Stimulated activated naive CD8-positive, alpha-beta T cell treated with anti-CD3 and anti-CD28 coated beads, Interleukin-15, Interleukin-2, amounts not matched to agents 100 ng/mL and 50 ng/mL, for 24 hours (primary cell): ENCODE results near the gene EFCC1.

ENCODE experiments used
- H3K27ac Mint-ChIP-seq: one replicate; pipeline ENCODE4 v1.8.0; 2021; ENCODE audit warnings: mild to moderate bottlenecking, mixed read lengths
- H3K27me3 Mint-ChIP-seq: one replicate; pipeline ENCODE4 v1.8.0; 2021; ENCODE audit warnings: mixed read lengths
- H3K36me3 Mint-ChIP-seq: one replicate; pipeline ENCODE4 v1.8.0; 2021; ENCODE audit warnings: low read depth, mixed read lengths
- H3K4me1 Mint-ChIP-seq: one replicate; pipeline ENCODE4 v1.8.0; 2021; ENCODE audit warnings: low read depth, mixed read lengths
- H3K4me3 Mint-ChIP-seq: one replicate; pipeline ENCODE4 v1.8.0; 2021; ENCODE audit warnings: mild to moderate bottlenecking, mixed read lengths
- H3K9me3 Mint-ChIP-seq: one replicate; pipeline ENCODE4 v1.8.0; 2021; ENCODE audit warnings: mixed read lengths

Gene EFCC1, protein sequence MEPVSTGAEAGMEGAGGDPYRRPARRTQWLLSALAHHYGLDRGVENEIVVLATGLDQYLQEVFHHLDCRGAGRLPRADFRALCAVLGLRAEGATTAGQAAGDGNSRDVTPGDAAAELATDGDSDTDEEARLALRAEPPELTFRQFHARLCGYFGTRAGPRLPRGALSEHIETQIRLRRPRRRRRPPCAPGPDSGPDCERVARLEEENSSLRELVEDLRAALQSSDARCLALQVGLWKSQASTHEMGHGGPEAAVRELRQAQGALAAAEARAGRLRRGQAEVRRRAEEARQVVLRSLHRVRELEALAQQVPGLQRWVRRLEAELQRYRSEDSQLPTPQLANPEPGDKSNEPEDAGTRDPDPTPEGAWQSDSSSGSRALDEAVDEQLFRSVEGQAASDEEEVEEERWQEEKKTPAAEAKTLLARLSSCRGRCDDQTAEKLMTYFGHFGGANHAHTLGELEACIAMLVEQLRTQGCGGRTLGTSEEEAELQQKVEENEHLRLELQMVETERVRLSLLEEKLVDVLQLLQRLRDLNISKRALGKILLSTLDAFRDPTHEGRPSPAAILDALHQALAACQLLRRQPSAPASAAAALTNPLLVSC

GRCh38 chr3:129001101-129001805, at the start of gene EFCC1:
TSS of gene EFCC1 (plus strand) at chr3:129001304. CDS start at chr3:129001629, 325 bp downstream.
- Mint-ChIP-seq H3K27me3 (peaks cover 33% of the 10 kb centered on the region), H3K4me3 (peak within 1 kb of the TSS; percentile 71), H3K36me3 (no peaks in the 10 kb centered on the region), H3K27ac (no peak within 1 kb of the TSS), H3K9me3 (no peaks in the 10 kb centered on the region), H3K4me1 (peaks cover 33% of the 10 kb centered on the region)

- Mint-ChIP-seq H3K9me3 (no peaks in the 10 kb centered on the region), H3K36me3 (no peaks in the 10 kb centered on the region), H3K27ac (no peak overlapping the region), H3K27me3 (no peaks in the 10 kb centered on the region), H3K4me1 (no peaks in the 10 kb centered on the region), H3K4me3 (no peak overlapping the region)
Measured at GRCh38 chr3:128956440-128956839, 44.7 kb upstream of the EFCC1 start.

GRCh38 chr3:128965280-128965679, 35.8 kb upstream of the EFCC1 start:
- peaks cover 5% of the 10 kb centered on the region for H3K4me1 Mint-ChIP-seq
- H3K36me3 Mint-ChIP-seq: no peaks in the 10 kb centered on the region
- H3K27me3 Mint-ChIP-seq: no peaks in the 10 kb centered on the region
- H3K9me3 Mint-ChIP-seq: no peaks in the 10 kb centered on the region
- H3K27ac Mint-ChIP-seq: no peak overlapping the region
- H3K4me3 Mint-ChIP-seq: no peak overlapping the region

DNA sequence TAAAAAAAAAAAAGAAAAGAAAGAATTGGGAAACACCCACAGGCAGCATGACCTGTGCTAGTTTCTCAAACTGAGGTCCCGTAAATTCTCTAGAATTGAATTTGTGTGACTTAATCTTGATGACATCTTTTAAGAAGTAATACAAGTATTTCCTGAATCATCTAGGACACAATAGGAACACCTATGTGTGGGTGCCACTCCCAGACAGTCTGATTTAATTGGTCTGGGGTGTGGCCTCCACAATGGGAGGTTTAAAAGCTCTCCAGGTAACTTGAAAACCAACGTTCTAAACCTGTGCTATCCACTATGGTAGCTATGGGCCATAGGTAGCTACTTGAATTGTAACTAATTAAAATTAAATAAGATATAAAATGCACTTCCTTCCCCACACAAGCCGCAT, 35.3 kb upstream of the EFCC1 start:
- H3K36me3 Mint-ChIP-seq: no peaks in the 10 kb centered on the region
- no peak overlapping the region for H3K27ac Mint-ChIP-seq
- no peaks in the 10 kb centered on the region for H3K27me3 Mint-ChIP-seq
- H3K4me1 Mint-ChIP-seq: peaks cover 10% of the 10 kb centered on the region
- H3K9me3 Mint-ChIP-seq: no peaks in the 10 kb centered on the region
- no peak overlapping the region for H3K4me3 Mint-ChIP-seq

GRCh38 chr3:128967748-128968355, 33.3 kb upstream of the EFCC1 start:
- peaks cover 10% of the 10 kb centered on the region for H3K4me1 Mint-ChIP-seq

DNA sequence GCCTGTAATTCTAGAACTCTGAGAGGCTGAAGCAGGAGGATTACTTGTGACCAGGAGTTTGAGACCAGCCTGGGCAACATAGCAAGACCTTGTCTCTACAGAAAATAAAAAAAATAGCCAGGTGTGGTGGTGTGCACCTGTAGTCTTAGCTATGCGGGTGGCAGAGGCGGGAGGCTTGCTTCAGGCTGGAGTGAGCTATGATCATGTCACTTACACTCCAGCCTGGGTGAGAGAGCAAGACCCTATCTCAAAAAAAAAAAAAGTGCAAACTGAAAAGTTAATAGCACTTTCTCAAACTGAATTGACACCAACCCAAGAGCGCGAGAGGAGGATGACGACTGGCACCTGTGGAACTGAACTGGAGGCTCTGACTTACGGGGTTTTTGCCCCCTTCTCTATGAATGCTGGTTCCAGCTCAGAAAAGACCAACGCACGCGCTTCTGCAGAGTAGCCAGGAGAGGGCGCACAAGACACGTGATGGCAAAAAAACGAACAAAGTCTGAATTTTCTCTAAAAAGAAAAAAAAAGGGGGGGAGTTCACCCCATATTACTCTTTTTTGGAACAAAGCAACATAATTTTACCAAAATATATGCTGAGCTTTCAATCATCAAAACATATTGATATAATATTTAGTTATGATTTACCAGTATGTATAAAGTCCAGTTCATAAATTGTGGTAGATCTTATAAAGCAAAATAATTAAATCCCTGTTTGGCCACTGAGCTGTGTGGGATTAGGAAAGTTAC, 30.9 kb upstream of the EFCC1 start:
- H3K27me3 Mint-ChIP-seq: no peaks in the 10 kb centered on the region
- peaks cover 10% of the 10 kb centered on the region for H3K4me1 Mint-ChIP-seq
- no peak overlapping the region for H3K4me3 Mint-ChIP-seq
- H3K9me3 Mint-ChIP-seq: no peaks in the 10 kb centered on the region
- H3K27ac Mint-ChIP-seq: no peak overlapping the region
- no peaks in the 10 kb centered on the region for H3K36me3 Mint-ChIP-seq

More at GRCh38 chr3:128967748-128968355, 33.3 kb upstream of the EFCC1 start:
- Mint-ChIP-seq H3K27ac (no peak overlapping the region), H3K36me3 (no peaks in the 10 kb centered on the region), H3K4me3 (no peak overlapping the region), H3K27me3 (no peaks in the 10 kb centered on the region), H3K9me3 (no peaks in the 10 kb centered on the region)

DNA sequence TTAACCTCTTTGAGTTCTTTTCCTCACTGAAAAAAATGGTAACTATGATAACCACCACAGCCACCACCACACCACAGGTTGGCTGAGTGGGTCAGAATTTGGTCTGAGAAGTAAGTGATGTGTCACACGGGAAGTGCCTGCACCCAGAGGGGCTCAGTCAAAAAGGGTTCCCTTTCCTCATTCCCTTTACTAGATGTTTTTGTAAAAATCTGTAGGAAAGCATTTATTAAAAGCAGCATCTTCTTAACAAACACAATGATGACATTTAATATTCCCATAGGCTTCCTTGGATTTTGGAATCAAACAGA, 30.4 kb upstream of the EFCC1 start:
- Mint-ChIP-seq H3K4me1 (peaks cover 10% of the 10 kb centered on the region), H3K27me3 (no peaks in the 10 kb centered on the region), H3K4me3 (no peak overlapping the region), H3K9me3 (no peaks in the 10 kb centered on the region), H3K27ac (no peak overlapping the region), H3K36me3 (no peaks in the 10 kb centered on the region)

GRCh38 chr3:128971421-128972100, 29.5 kb upstream of the EFCC1 start:
- H3K9me3 Mint-ChIP-seq: no peaks in the 10 kb centered on the region
- no peak overlapping the region for H3K27ac Mint-ChIP-seq
- no peaks in the 10 kb centered on the region for H3K36me3 Mint-ChIP-seq
- H3K27me3 Mint-ChIP-seq: no peaks in the 10 kb centered on the region
- H3K4me1 Mint-ChIP-seq: peaks cover 10% of the 10 kb centered on the region
- H3K4me3 Mint-ChIP-seq: no peak overlapping the region

DNA sequence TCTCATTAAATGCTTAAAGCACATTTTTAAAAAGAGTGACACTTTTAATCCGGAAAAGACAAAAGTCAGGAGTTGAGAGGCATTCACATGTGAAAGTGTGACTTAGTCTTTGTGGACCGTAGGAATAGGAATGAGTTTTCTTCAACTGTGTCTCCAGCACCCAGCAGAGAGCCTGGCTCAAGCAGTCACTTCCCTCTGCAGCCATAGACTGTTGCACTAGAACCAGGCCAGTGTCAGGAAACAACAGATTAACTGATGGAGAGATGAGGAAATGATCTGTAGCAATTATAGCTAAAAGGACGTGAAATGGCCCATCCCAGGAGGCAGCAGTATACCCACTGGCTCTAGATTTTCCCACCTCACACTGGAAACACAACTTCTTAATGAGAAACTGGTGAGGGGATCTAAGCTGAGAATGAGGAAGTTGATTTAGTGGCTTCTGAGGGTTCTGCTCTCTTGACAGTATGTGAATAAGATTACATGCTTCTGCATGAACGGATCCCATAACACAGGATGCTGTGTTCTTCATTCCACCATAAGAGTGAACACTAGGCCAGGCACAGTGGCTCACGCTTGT, 27.0 kb upstream of the EFCC1 start:
- H3K36me3 Mint-ChIP-seq: no peaks in the 10 kb centered on the region
- peaks cover 4% of the 10 kb centered on the region for H3K27me3 Mint-ChIP-seq
- no peak overlapping the region for H3K27ac Mint-ChIP-seq
- no peak overlapping the region for H3K4me3 Mint-ChIP-seq
- peaks cover 10% of the 10 kb centered on the region for H3K4me1 Mint-ChIP-seq
- H3K9me3 Mint-ChIP-seq: no peaks in the 10 kb centered on the region

DNA sequence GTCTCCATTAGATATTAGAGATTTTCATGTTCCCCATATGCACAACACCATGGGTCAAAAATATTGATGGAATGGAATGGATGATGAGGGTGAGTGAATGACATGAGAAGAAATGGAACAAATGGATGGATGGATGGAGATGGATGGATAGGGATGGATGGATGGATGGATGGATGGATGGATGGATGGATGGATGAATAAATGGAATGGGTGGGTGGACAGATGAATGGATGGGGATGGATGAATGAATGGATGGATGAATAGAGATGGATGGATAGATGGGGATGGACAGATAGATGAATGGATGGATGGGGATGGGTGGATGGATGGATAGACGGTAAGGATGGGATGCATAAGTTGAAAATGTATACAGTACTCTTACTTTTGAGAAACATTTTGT, 25.8 kb upstream of the EFCC1 start:
- Mint-ChIP-seq H3K36me3 (no peaks in the 10 kb centered on the region), H3K4me3 (no peak overlapping the region), H3K4me1 (peaks cover 5% of the 10 kb centered on the region), H3K27me3 (peaks cover 4% of the 10 kb centered on the region), H3K27ac (no peak overlapping the region), H3K9me3 (no peaks in the 10 kb centered on the region)

GRCh38 chr3:128983293-128984069, 17.6 kb upstream of the EFCC1 start:
- H3K27ac Mint-ChIP-seq: no peak overlapping the region
- no peaks in the 10 kb centered on the region for H3K9me3 Mint-ChIP-seq
- H3K4me1 Mint-ChIP-seq: no peaks in the 10 kb centered on the region
- no peaks in the 10 kb centered on the region for H3K36me3 Mint-ChIP-seq
- H3K27me3 Mint-ChIP-seq: no peaks in the 10 kb centered on the region
- no peak overlapping the region for H3K4me3 Mint-ChIP-seq

DNA sequence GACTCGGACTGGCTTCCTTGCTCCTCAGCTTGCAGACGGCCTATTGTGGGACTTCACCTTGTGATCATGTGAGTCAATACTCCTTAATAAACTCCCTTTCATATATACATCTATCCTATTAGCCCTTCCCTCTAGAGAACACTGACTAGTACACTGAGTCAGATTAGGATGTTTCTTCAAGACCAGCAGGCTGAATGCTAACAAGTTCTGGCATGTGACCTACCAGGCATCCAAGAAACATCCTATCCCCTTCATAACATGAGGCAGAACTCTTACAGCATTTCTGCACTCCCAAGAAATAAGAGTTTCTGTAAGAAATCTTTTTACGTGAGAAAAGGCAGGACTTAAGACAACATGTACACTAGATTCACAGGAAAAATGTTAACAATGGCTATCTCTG, 16.5 kb upstream of the EFCC1 start:
- Mint-ChIP-seq H3K9me3 (no peaks in the 10 kb centered on the region), H3K27me3 (no peaks in the 10 kb centered on the region), H3K4me1 (no peaks in the 10 kb centered on the region), H3K36me3 (no peaks in the 10 kb centered on the region), H3K4me3 (no peak overlapping the region), H3K27ac (no peak overlapping the region)

DNA sequence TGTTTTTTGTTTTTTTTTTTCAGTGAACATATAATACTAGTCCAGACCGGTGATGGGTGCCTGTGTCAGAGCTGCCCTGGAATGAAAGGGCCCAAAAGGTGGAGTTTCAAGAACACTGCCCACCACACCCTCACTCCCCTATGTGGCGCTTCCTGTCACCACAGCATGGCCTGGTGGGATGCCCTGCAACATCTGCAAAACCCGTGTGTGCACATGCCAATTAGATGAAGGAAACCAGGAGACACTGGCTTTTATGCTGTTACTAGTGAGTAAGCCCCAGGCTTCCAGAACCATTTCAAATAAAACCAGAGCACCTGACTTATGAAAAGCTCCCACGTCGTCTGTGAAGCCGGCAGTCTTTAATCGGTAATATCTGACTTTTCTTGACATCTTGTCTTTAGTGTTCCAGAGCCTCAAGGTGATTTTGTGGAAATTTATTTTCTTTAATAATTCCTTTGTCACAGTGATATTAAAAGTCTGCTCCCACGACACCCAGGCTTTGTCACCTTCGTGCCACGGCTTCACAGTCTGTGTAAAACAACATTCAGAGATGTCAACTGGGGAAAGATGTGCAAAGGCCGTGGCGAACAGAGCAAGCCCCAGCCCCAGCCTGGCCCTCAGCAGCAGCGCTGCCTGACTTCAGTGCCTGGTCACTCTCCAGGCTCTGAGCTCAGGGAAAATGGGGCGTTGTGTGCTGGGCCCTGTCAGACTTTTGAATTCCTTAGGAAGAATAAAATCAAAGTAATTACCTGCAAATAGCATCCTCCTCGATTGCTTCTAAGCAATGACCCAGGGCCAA, 13.6 kb upstream of the EFCC1 start:
- Mint-ChIP-seq H3K27me3 (no peaks in the 10 kb centered on the region), H3K9me3 (no peaks in the 10 kb centered on the region), H3K27ac (no peak overlapping the region), H3K4me3 (no peak overlapping the region), H3K4me1 (no peaks in the 10 kb centered on the region), H3K36me3 (no peaks in the 10 kb centered on the region)
